ENCODE results near the gene UPF1.

The UPF1 gene

DNA sequence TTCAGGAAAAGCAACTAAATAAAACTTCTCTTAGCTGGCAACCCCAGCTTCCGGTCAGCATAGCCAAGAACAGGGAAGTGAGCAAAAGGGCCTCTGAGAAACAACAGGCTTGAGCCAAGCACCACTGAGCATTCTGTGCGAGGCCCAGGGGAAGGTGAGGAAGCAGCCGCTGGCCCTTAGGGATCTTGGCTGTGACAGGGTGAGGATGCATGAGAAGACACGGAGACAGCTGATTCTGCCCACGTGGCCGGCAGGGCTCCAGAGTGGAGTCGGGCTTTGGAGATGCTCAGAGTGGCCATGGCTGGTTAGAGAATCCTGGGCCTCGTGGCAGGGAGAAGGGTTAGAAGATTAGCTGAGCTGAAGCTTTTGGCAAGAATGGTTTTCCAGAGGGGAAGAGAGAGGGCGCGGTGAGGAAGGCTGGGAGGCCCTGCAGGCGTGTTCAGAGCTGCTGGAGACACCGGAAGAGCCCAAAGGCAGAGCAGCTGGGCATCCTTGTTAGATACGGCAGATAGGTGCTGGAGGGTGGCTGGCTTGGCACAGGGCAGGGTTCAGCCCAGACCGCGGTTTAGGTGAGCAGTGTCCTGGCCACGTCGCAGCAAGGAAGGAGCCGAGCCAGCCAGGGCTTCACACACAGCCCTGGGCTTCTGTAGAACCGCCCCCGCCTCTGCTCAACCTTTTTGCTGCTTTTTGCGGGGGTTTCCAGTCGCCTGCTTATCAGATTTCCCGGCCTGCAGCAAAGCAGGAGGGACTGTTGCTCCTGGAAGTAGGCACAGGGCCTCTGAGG lies 17.3 kb downstream of the UPF1 start:
- peak; percentile 6; the same call in 2 of the 3 replicates for ATAC-seq
- no peak for TF ChIP-seq GLIS3 (CRISPR knock-in tag; IDR thresholded peaks at IDR 0.05)
- TF ChIP-seq, protein P1, sequence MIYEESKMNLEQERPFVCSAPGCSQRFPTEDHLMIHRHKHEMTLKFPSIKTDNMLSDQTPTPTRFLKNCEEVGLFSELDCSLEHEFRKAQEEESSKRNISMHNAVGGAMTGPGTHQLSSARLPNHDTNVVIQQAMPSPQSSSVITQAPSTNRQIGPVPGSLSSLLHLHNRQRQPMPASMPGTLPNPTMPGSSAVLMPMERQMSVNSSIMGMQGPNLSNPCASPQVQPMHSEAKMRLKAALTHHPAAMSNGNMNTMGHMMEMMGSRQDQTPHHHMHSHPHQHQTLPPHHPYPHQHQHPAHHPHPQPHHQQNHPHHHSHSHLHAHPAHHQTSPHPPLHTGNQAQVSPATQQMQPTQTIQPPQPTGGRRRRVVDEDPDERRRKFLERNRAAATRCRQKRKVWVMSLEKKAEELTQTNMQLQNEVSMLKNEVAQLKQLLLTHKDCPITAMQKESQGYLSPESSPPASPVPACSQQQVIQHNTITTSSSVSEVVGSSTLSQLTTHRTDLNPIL (CRISPR knock-in tag; IDR thresholded peaks at IDR 0.05; ENCODE audit: low read depth), result no peak
- TF ChIP-seq ZNF565 (CRISPR knock-in tag; conservative IDR thresholded peaks at IDR 0.05; ENCODE audit: low read depth), result no peak
- TF ChIP-seq, protein P2, sequence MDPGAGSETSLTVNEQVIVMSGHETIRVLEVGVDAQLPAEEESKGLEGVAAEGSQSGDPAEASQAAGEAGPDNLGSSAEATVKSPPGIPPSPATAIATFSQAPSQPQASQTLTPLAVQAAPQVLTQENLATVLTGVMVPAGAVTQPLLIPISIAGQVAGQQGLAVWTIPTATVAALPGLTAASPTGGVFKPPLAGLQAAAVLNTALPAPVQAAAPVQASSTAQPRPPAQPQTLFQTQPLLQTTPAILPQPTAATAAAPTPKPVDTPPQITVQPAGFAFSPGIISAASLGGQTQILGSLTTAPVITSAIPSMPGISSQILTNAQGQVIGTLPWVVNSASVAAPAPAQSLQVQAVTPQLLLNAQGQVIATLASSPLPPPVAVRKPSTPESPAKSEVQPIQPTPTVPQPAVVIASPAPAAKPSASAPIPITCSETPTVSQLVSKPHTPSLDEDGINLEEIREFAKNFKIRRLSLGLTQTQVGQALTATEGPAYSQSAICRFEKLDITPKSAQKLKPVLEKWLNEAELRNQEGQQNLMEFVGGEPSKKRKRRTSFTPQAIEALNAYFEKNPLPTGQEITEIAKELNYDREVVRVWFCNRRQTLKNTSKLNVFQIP (CRISPR knock-in tag; IDR thresholded peaks at IDR 0.05; ENCODE audit: borderline replicate concordance, low read depth), result no peak
- no peak for TF ChIP-seq OSR1 (CRISPR knock-in tag; IDR thresholded peaks at IDR 0.05)
- no peak for TF ChIP-seq TOX (CRISPR knock-in tag; IDR thresholded peaks at IDR 0.05; ENCODE audit: borderline replicate concordance)
- TF ChIP-seq ZFP30 (CRISPR knock-in tag; IDR thresholded peaks at IDR 0.05), result no peak
- no peak for TF ChIP-seq RARB (CRISPR knock-in tag; IDR thresholded peaks at IDR 0.05)
- TF ChIP-seq SNAI2 (CRISPR knock-in tag; IDR thresholded peaks at IDR 0.05), result no peak
- TF ChIP-seq TCF4 (CRISPR knock-in tag; IDR thresholded peaks at IDR 0.05; ENCODE audit: borderline replicate concordance), result no peak
- TF ChIP-seq PPARA (CRISPR knock-in tag; IDR thresholded peaks at IDR 0.05; ENCODE audit: borderline replicate concordance), result no peak
- TF ChIP-seq ZNF8 (CRISPR knock-in tag; IDR thresholded peaks at IDR 0.05), result no peak
- TF ChIP-seq ISL1 (CRISPR knock-in tag; IDR thresholded peaks at IDR 0.05), result no peak
- no peak for TF ChIP-seq ZC3H10 (CRISPR knock-in tag; IDR thresholded peaks at IDR 0.05)
- no peak for TF ChIP-seq ARNTL (CRISPR knock-in tag; IDR thresholded peaks at IDR 0.05; ENCODE audit: borderline replicate concordance, low read depth)
- TF ChIP-seq, protein P3, sequence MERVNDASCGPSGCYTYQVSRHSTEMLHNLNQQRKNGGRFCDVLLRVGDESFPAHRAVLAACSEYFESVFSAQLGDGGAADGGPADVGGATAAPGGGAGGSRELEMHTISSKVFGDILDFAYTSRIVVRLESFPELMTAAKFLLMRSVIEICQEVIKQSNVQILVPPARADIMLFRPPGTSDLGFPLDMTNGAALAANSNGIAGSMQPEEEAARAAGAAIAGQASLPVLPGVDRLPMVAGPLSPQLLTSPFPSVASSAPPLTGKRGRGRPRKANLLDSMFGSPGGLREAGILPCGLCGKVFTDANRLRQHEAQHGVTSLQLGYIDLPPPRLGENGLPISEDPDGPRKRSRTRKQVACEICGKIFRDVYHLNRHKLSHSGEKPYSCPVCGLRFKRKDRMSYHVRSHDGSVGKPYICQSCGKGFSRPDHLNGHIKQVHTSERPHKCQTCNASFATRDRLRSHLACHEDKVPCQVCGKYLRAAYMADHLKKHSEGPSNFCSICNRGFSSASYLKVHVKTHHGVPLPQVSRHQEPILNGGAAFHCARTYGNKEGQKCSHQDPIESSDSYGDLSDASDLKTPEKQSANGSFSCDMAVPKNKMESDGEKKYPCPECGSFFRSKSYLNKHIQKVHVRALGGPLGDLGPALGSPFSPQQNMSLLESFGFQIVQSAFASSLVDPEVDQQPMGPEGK (CRISPR knock-in tag; IDR thresholded peaks at IDR 0.05; ENCODE audit: borderline replicate concordance), result no peak
- TF ChIP-seq, protein P4, sequence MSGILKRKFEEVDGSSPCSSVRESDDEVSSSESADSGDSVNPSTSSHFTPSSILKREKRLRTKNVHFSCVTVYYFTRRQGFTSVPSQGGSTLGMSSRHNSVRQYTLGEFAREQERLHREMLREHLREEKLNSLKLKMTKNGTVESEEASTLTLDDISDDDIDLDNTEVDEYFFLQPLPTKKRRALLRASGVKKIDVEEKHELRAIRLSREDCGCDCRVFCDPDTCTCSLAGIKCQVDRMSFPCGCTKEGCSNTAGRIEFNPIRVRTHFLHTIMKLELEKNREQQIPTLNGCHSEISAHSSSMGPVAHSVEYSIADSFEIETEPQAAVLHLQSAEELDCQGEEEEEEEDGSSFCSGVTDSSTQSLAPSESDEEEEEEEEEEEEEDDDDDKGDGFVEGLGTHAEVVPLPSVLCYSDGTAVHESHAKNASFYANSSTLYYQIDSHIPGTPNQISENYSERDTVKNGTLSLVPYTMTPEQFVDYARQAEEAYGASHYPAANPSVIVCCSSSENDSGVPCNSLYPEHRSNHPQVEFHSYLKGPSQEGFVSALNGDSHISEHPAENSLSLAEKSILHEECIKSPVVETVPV (CRISPR knock-in tag; IDR thresholded peaks at IDR 0.05), result no peak
- TF ChIP-seq BACH2 (CRISPR knock-in tag; IDR thresholded peaks at IDR 0.05; ENCODE audit: borderline replicate concordance), result no peak
- TF ChIP-seq CSDC2 (CRISPR knock-in tag; IDR thresholded peaks at IDR 0.05), result no peak
- no peak for TF ChIP-seq ZFP3 (CRISPR knock-in tag; IDR thresholded peaks at IDR 0.05)

DNA sequence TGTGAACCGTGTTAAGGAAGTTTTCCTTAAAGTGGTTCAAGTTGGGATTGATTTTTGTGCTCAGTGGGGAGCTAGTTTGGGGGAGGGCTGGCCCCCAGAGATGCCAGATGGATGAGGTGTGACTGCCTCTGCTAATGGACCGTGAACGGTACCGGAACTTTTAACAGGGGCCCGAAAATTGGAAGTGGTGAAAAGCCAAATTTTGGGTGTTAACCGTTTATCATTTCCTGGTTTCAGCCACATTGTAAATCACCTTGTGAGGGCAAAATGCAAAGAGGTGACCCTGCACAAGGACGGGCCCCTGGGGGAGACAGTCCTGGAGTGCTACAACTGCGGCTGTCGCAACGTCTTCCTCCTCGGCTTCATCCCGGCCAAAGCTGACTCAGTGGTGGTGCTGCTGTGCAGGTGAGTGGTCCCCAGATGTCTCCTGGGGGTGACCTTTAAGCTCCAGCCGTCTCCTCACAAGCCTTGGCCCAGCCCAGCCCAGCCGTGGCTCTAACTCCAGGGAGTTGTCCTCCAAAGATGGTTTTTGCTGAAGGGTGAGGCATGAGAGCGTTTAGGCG lies 18.2 kb downstream of the UPF1 start:
- no peak for TF ChIP-seq TOX (CRISPR knock-in tag; IDR thresholded peaks at IDR 0.05; ENCODE audit: borderline replicate concordance)
- TF ChIP-seq ESRRG (CRISPR knock-in tag; IDR thresholded peaks at IDR 0.05), result no peak
- TF ChIP-seq, protein P5, sequence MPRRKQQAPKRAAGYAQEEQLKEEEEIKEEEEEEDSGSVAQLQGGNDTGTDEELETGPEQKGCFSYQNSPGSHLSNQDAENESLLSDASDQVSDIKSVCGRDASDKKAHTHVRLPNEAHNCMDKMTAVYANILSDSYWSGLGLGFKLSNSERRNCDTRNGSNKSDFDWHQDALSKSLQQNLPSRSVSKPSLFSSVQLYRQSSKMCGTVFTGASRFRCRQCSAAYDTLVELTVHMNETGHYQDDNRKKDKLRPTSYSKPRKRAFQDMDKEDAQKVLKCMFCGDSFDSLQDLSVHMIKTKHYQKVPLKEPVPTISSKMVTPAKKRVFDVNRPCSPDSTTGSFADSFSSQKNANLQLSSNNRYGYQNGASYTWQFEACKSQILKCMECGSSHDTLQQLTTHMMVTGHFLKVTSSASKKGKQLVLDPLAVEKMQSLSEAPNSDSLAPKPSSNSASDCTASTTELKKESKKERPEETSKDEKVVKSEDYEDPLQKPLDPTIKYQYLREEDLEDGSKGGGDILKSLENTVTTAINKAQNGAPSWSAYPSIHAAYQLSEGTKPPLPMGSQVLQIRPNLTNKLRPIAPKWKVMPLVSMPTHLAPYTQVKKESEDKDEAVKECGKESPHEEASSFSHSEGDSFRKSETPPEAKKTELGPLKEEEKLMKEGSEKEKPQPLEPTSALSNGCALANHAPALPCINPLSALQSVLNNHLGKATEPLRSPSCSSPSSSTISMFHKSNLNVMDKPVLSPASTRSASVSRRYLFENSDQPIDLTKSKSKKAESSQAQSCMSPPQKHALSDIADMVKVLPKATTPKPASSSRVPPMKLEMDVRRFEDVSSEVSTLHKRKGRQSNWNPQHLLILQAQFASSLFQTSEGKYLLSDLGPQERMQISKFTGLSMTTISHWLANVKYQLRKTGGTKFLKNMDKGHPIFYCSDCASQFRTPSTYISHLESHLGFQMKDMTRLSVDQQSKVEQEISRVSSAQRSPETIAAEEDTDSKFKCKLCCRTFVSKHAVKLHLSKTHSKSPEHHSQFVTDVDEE (CRISPR knock-in tag; IDR thresholded peaks at IDR 0.05), result no peak
- TF ChIP-seq, protein P1 (CRISPR knock-in tag; IDR thresholded peaks at IDR 0.05; ENCODE audit: low read depth), result no peak
- no peak for TF ChIP-seq ZFP30 (CRISPR knock-in tag; IDR thresholded peaks at IDR 0.05)
- no peak for TF ChIP-seq ISL1 (CRISPR knock-in tag; IDR thresholded peaks at IDR 0.05)
- TF ChIP-seq, protein P2 (CRISPR knock-in tag; IDR thresholded peaks at IDR 0.05; ENCODE audit: borderline replicate concordance, low read depth), result no peak
- no peak for TF ChIP-seq ZFP3 (CRISPR knock-in tag; IDR thresholded peaks at IDR 0.05)
- no peak for TF ChIP-seq ARNTL (CRISPR knock-in tag; IDR thresholded peaks at IDR 0.05; ENCODE audit: borderline replicate concordance, low read depth)
- no peak for ATAC-seq

All from SK-N-SH treated with all-trans-retinoic acid at 6 μM for 48 hours (cell line).